Ramos (cell line): ENCODE measurements around the gene SLC34A3.

ENCODE experiments used
- in situ Hi-C: fragments of 300-500 bp; cut with MboI; formaldehyde crosslinking; loops from one replicate; pipeline ENCODE4 v1.14.3; 2022; ENCODE audit warnings: low sequenced_read_pairs; ENCODE audit not compliant: unreplicated experiment

Gene SLC34A3

GRCh38 chr9:137227853-137228505, 2.7 kb upstream of the SLC34A3 start:
- in situ Hi-C loops = loop anchor here (5.0 to 25.0 kb wide), 3 partner anchors 106 to 441 kb away; partner anchors contain the start of genes CCDC183, NPDC1 and TMEM141

DNA sequence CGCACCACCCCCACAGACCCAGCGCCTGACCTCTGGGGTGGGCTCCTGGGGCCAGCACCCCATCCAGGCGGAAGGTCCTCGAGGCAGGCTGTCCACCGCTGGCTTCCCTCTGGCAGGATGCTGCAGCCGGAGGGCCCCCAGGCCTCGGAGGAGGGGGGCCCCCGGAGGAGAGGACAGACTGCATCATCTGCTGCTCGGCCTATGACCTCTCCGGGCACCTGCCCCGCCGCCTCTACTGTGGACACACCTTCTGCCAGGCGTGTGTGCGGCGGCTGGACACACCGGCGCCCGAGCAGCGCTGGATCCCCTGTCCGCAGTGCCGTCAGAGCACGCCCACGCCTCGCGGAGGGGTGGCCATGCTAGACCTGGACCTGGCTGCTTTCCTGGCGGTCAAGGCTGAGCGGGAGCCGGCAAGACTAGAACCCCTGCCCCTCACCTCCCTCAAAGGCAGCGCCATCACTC, 2.2 kb upstream of the SLC34A3 start:
- in situ Hi-C loops = loop anchor here (5.0 to 25.0 kb wide), 3 partner anchors 106 to 441 kb away; partner anchors contain the start of genes CCDC183, NPDC1 and TMEM141

- in situ Hi-C loops = loop anchor here (5.0 to 25.0 kb wide), 3 partner anchors 107 to 442 kb away; partner anchors contain the start of genes CCDC183, NPDC1 and TMEM141
Measured at GRCh38 chr9:137228968-137229896, 1.5 kb upstream of the SLC34A3 start.

DNA sequence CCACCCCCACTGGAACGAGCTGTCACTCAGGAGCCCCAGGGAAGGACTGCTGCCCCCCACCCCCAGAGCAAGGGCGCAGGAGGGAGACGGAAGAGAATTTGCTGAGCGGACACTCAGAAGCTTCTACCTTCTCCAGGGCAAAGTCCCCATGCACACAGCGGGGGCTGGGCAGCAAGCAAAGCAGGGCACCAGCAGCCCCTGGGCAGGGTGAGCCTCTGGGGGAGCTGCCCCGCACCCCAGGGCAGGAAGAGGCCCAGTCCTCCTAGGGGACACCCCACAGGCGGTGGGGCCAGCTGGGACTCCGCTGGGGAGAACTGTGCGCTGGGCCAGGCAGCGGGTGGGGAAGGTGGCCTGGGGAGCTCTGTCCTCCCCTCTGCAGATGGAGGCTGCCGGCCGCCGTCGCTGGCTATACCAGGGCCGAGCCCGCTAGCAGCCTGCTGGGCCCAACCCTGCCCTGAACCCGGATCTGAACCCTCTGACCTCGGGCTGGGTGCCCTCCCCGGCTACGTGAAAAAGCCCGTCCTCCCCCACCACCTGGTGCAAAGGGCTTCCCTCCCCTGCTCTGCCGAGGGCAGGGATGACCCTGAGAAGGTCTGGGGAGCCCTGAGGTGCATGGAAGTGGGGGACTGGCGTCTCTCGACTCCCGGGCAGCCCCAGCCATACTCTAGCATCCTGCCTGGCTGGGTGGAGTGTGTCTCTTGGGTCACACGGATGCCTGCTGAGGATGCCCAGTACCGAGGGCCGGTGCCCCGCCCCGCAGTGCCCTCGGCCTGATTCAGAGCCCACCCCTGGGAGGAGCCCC, 597 bp upstream of the SLC34A3 start:
- in situ Hi-C loops = loop anchor here (5.0 to 25.0 kb wide), 3 partner anchors 108 to 443 kb away; partner anchors contain the start of genes CCDC183, NPDC1 and TMEM141

- in situ Hi-C loops = loop anchor here (25.0 kb wide), 1 partner anchor 444 kb away; the partner anchor contains the start of genes CCDC183 and TMEM141
Measured at GRCh38 chr9:137231372-137232039, 805 bp downstream of the SLC34A3 start.

DNA sequence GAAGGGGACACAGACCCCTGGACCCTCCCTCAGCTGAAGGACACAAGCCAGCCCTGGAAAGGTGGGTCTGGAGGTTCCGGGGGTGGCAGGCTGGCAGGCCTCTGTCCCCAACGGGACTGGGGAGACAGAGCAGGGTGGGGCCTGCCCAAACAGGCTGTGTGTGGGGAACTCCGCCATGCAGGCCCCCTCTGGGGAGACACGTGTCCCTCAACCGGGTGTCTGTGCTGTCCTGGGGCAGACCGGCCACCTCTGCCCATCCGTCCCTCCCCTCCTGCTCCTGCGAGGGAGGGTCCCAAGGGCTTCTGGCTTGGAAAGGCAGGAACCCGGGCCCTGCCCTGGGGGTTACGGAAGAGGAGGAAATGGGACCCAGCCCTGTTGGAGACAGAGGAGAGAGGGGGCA, 1.4 kb downstream of the SLC34A3 start:
- in situ Hi-C loops = loop anchor here (25.0 kb wide), 1 partner anchor 445 kb away; the partner anchor contains the start of genes CCDC183 and TMEM141

GRCh38 chr9:137232510-137232909, 1.8 kb downstream of the SLC34A3 start:
- in situ Hi-C loops = loop anchor here (25.0 kb wide), 1 partner anchor 445 kb away; the partner anchor contains the start of genes CCDC183 and TMEM141

GRCh38 chr9:137233143-137233980, 2.7 kb downstream of the SLC34A3 start:
- in situ Hi-C loops = loop anchor here (25.0 kb wide), 1 partner anchor 446 kb away; the partner anchor contains the start of genes CCDC183 and TMEM141

DNA sequence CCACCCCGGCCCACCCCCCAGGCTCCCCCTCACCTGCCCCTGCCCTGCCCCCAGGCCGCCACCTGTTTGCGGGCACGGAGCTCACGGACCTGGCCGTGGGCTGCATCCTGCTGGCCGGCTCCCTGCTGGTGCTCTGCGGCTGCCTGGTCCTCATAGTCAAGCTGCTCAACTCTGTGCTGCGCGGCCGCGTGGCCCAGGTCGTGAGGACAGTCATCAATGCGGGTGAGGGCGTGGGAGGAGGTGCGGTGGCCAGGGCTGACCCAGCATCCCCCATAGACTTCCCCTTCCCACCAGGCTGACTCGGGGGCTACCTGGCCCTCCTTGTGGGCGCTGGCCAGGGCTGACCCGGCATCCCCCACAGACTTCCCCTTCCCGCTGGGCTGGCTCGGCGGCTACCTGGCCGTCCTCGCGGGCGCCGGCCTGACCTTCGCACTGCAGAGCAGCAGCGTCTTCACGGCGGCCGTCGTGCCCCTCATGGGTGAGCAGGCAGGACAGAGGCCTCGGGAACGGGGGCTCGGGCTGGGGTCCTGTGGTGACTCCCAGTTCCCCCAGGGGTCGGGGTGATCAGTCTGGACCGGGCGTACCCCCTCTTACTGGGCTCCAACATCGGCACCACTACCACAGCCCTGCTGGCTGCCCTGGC, 3.5 kb downstream of the SLC34A3 start:
- in situ Hi-C loops = loop anchor here (25.0 kb wide), 1 partner anchor 447 kb away; the partner anchor contains the start of genes CCDC183 and TMEM141

DNA sequence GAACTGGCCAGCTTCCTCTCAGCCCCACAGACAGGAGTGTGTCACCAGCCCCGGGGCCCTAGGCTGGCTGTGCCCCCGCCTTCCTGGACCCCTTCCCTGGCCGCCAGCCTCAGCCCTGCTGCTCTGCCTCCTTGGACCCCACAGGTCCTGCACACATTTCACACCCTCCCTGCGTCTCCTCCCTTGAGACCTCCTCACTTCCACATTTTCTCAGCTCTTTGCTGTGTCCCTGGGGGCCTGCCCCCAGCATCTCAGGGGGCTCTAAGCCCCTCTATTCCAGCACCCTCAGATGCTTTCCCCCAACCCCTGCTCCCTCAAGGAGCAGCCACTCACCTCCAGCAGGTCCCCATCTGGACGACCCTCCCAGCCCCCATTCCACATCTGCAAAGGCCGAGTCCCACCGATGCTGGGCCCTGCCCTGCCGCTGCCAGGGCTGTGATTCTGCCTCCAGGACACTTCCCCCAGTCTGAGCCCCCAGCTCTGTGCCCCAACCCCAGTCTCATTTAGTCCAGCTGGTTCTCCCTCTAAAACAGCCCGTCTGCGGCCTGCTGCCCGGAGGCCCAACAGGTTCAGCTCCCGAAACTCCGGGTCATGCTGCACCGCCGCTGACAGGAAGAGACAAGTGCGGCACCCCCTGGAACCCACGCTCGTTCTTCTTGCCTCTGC, 4.2 kb downstream of the SLC34A3 start:
- in situ Hi-C loops = loop anchor here (25.0 kb wide), 1 partner anchor 448 kb away; the partner anchor contains the start of genes CCDC183 and TMEM141

DNA sequence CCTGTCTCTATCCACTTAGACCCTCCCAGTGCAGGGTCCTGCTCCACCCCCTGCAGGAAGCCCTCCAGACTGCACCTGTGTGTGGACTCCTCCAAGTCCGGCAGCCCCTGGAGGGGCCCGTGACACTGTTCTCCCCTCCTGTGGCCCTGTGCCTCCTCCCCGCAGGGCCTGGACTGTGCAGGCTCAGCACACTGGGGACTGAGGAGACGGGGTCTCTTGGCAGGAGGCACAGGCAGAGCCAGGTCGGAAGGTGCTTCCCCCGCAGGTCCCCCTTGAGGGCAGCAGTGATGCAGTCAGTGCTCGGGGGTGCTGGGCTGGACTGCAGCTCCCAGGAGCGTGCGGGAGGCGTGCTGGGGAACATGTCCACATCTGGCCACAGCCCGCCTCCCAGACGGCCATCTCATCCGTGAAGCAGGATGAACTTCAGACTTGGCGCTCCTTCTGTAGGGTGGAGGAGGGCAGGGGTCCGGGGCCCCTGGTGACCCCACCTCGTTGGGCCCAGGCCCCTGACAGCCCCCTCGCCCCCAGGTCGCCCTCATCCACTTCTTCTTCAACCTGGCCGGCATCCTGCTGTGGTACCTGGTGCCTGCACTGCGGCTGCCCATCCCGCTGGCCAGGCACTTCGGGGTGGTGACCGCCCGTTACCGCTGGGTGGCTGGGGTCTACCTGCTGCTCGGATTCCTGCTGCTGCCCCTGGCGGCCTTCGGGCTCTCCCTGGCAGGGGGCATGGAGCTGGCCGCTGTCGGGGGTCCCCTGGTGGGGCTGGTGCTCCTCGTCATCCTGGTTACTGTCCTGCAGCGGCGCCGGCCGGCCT, 4.9 kb downstream of the SLC34A3 start:
- in situ Hi-C loops = loop anchor here (25.0 kb wide), 1 partner anchor 448 kb away; the partner anchor contains the start of genes CCDC183 and TMEM141

DNA sequence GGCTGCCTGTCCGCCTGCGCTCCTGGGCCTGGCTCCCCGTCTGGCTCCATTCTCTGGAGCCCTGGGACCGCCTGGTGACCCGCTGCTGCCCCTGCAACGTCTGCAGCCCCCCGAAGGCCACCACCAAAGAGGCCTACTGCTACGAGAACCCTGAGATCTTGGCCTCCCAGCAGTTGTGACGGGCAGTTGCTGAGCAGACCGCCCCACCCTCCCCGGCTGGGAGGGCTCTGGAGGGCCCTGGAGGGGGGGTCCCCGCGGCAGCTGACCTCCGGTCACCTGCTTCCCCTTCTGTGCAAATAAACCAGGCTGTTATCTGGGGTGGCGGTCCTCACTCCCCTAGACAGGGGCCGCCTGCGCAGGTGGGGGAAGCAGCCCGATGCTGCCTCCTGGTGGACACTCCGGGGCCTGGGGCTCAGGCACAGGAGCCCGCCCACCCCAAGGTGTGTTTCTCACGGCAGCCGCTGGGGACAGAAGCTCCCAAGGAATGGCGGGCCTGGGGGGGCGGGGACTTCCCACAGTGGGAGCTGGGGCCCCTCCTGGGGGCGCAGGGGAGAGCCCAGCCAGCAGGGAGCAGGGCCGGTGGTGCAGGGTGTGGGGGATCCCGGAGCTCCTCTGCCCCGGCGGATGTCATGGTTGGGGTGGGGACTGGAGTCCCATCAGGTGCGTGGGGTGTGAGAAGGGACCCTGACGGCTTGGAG, 5.7 kb downstream of the SLC34A3 start:
- in situ Hi-C loops = loop anchor here (25.0 kb wide), 1 partner anchor 449 kb away; the partner anchor contains the start of genes CCDC183 and TMEM141

GRCh38 chr9:137236936-137237421, 6.3 kb downstream of the SLC34A3 start:
- in situ Hi-C loops = loop anchor here (25.0 kb wide), 1 partner anchor 450 kb away; the partner anchor contains the start of genes CCDC183 and TMEM141

- in situ Hi-C loops = loop anchor here (25.0 kb wide), 1 partner anchor 451 kb away; the partner anchor contains the start of genes CCDC183 and TMEM141
Measured at GRCh38 chr9:137237759-137238726, 7.3 kb downstream of the SLC34A3 start.
